NCI-H226 (cell line): ENCODE data around the gene CCNT2.
A peak's percentile ranks its signal among the peaks of the same experiment; 100 is the strongest.

Source experiments
- DNase-seq: peaks from one replicate; pipeline ENCODE4 v3.0.0-alpha.2; 2015

Gene CCNT2

GRCh38 chr2:134976074-134976702 lies 57.6 kb downstream of the CCNT2 start:
- no peak for DNase-seq

GRCh38 chr2:134977104-134977503 lies 58.5 kb downstream of the CCNT2 start:
- DNase-seq = peak; percentile 9

DNA sequence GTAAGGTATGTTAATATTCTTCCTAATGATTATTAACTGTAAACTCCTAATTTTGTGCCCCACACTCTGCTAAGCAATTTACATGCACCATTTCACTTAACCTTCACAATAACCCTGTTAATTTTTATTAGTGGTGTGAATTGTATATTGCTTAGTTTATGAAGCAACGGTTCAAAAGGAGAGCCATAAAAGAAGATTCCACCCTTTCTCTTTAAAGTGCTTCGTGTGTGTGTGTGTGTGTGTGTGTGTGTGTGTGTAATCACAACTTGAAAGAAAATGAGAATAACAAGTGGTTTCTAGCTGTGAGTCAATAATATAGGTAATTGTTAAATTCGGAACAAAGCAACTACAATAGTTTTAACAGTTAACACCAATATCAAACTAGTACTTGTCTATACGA lies 60.6 kb downstream of the CCNT2 start:
- DNase-seq = no peak

DNA sequence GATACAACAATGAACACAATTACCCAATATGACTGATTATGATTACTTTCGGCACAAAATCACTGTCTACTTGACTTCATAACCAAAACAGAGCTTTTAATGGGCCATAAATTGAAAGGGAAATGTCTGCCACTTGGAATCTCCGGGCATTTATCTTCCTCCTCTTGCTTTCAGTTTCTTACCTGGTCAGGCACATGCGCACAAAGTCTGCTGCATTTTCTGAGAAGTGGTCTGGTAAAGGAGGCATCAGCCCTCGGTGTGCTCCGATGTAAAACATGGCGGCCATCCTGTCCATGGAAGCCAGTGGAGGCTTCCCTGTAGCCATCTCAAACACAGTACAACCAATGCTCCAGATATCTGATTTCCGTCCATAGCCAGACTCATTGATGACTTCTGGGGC lies 62.0 kb downstream of the CCNT2 start:
- no peak for DNase-seq

DNA sequence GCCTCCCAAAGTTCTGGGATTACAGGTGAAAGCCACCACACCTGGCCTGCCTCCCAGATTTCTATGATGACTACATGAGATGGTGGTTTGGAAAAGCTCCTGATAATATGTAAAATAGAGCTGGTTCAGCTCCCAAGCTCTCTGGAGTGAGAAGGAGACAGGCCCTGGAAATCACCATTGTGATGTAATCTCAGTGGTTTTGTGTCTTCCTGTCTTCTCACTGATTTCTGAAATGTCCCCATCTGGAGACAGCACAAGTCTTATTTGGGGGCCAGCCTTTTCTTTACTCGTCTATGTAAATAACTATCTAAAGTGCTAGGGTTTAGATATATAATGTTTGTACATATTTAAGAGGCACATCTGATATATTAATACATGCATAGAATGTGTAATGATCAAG lies 64.0 kb downstream of the CCNT2 start:
- DNase-seq = no peak

DNA sequence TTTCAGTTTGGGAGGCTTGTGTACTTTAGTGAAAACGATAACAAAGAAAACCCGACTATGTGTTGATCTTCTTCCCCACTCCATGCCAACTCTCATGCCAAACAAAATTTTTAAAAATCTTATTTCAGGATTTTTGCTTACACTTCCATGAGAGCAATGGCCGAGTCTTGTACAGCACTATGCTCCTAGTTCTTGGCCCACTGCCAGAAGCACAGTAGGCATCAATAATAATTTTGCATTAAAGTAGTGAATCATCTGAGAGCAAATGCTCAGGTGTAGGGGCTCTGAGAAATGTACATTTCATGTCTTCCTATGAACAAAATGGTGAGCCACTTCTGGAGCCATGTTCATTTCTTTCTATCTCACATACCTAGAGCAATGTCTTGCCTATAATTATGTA lies 66.4 kb downstream of the CCNT2 start:
- no peak for DNase-seq

GRCh38 chr2:134988994-134989605 lies 70.5 kb downstream of the CCNT2 start:
- DNase-seq = peak; percentile 5

- no peak for DNase-seq
Observed at GRCh38 chr2:134999521-134999920, 80.9 kb downstream of the CCNT2 start.

DNA sequence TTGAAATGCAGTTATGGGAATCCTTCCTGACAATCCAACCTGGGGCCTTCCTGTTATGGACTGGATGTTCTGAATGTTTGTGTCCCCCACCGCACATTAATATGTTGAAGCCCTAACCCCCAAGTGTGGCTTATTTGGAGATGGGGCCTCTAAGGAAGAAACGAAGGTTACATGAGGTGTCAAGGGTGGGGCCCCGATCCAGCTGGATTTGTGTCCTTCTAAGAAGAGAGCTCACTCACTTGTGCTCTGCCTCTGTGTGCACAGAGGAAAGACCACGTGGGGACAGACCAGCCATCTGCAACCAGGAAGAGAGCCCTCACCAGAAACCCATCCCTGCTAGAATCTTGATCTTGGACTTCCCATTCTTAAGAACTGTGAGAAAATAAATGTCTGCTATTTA lies 84.2 kb downstream of the CCNT2 start:
- DNase-seq = no peak

- peak; percentile 51 for DNase-seq
Observed at GRCh38 chr2:135004005-135004746, 85.6 kb downstream of the CCNT2 start.

DNA sequence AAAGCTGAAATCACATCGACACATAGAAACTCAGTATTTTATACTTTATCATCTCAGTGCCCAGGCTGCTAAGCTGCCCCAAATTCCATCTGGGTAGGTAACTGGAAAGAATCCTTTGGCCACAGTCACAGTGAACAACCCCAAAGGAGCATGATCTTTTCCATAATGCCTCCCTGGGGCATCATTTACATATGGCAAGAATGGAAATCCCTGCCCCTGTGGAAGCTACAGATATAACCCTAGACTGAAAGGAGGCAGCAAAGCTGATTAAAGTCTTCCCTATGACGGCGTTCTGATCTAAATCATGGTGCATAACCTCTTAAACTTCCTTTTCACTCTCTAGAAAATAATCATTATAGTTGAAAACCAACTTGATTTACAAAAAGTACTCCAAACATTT lies 87.1 kb downstream of the CCNT2 start:
- no peak for DNase-seq
